ENCODE results near the gene TRAT1.

- TF ChIP-seq RFX5 (IDR thresholded peaks at IDR 0.05), result no peak
- no peak for TF ChIP-seq CTCF (IDR thresholded peaks at IDR 0.05)
- no peak for TF ChIP-seq ELK1 (IDR thresholded peaks at IDR 0.05; ENCODE audit: low read depth, low read length)
- no peak for TF ChIP-seq POLR2A (IDR thresholded peaks at IDR 0.05; ENCODE audit: low read length)
- no peak for TF ChIP-seq FOSL2 (IDR thresholded peaks at IDR 0.05)
- TF ChIP-seq FOSL2 (CRISPR knock-in tag; IDR thresholded peaks at IDR 0.05), result no peak
- no peak for TF ChIP-seq PBX3 (IDR thresholded peaks at IDR 0.05)
- TF ChIP-seq RNF2 (IDR thresholded peaks at IDR 0.05; ENCODE audit: borderline replicate concordance, low read depth), result no peak
- no peak for TF ChIP-seq SMC3 (IDR thresholded peaks at IDR 0.05)
- TF ChIP-seq CEBPB (IDR thresholded peaks at IDR 0.05), result no peak
- no peak for TF ChIP-seq RAD21 (conservative IDR thresholded peaks at IDR 0.05 in 1 of 2, IDR thresholded peaks at IDR 0.05 in 1 of 2)
- TF ChIP-seq HEYL (CRISPR knock-in tag; IDR thresholded peaks at IDR 0.05), result no peak
- no peak for TF ChIP-seq POLR2AphosphoS2 (conservative IDR thresholded peaks at IDR 0.05; ENCODE audit: low read length)
Measured at GRCh38 chr3:108838436-108838835, 15.8 kb downstream of the TRAT1 start.
